ENCODE data around the gene GTPBP4. TPM values are rescaled to one million over a fixed set of nuclear protein-coding genes. Genes with fewer than 3 reads are reported as not detected.
A peak's percentile ranks its signal among the peaks of the same experiment; 100 is the strongest.

Gene GTPBP4
- total RNA-seq, 4 donors from 2014 or later, result 18.3 to 39.1 (median 27.4) TPM

- Histone ChIP-seq H3K27ac (replicated peaks in 1 of 4) (peak within 1 kb of the TSS; percentile 96 to 98 (median 98)), H3K4me3 (peak within 1 kb of the TSS; percentile 69 to 83 (median 78)), H3K4me1 (peaks cover 35 to 65% (median 50%) of the 10 kb centered on the region in 4 donors), H3K9me3 (no peaks in the 10 kb centered on the region), H3K36me3 (peaks cover 0 to 28% (median 22%) of the 10 kb centered on the region in 4 donors), H3K27me3 (no peaks in the 10 kb centered on the region)
- TF ChIP-seq POLR2AphosphoS5 (IDR thresholded peaks at IDR 0.05) (peak; percentile 90 to 97), POLR2A (IDR thresholded peaks at IDR 0.05; ENCODE audit: low read depth) (peak; percentile 80), CTCF (IDR thresholded peaks at IDR 0.05) (no peak)
- DNase-seq (ENCODE audit: extremely low spot score), result peak; percentile 99
- intact Hi-C loops (cut with DNase I), result no loop called here
- 0% methylated on average over 5 of the region's 83 CpGs for WGBS
These were observed 60.6 kb downstream of the GTPBP4 start, which contains the start of gene IDI1 for GRCh38 chr10:1048732-1049424. IDI1 (minus strand) TSS chr10:1049119; CDS start chr10:1049003, 116 bp downstream.

- under 1% methylated on average over 28 of the region's 34 CpGs for WGBS
- Histone ChIP-seq H3K9me3 (no peaks in the 10 kb centered on the region), H3K4me3 (peak overlapping the region; percentile 69 to 83 (median 78)), H3K36me3 (peaks cover 0 to 29% (median 23%) of the 10 kb centered on the region in 4 donors), H3K4me1 (peaks cover 33 to 67% (median 52%) of the 10 kb centered on the region in 4 donors), H3K27ac (replicated peaks in 1 of 4) (peak overlapping the region; percentile 96 to 98 (median 98)), H3K27me3 (no peaks in the 10 kb centered on the region)
- DNase-seq (ENCODE audit: extremely low spot score), result no peak
- intact Hi-C loops (cut with DNase I), result no loop called here
- TF ChIP-seq CTCF (IDR thresholded peaks at IDR 0.05) (no peak), POLR2AphosphoS5 (IDR thresholded peaks at IDR 0.05) (no peak), EP300 (IDR thresholded peaks at IDR 0.05) (no peak)
These were observed 61.3 kb downstream of the GTPBP4 start for GRCh38 chr10:1049425-1049958.

- WGBS, result 51% methylated on average over 5 of the region's 5 CpGs
- Histone ChIP-seq H3K4me1 (peaks cover 38 to 67% (median 55%) of the 10 kb centered on the region in 4 donors), H3K9me3 (no peaks in the 10 kb centered on the region), H3K4me3 (peak overlapping the region; percentile 69 to 83 (median 78)), H3K27ac (replicated peaks in 1 of 4) (peak overlapping the region; percentile 96 to 98 (median 98)), H3K27me3 (no peaks in the 10 kb centered on the region), H3K36me3 (peaks cover 0 to 29% (median 23%) of the 10 kb centered on the region in 4 donors)
- TF ChIP-seq POLR2A (IDR thresholded peaks at IDR 0.05; ENCODE audit: low read depth), result no peak
- TF ChIP-seq POLR2AphosphoS5 (IDR thresholded peaks at IDR 0.05), result no peak
- TF ChIP-seq EP300 (IDR thresholded peaks at IDR 0.05), result no peak
- no peak for TF ChIP-seq CTCF (IDR thresholded peaks at IDR 0.05)
- intact Hi-C loops (cut with DNase I), result loop anchor here (10.0 kb wide), 1 partner anchor 115 kb away; the partner anchor contains the start of gene LARP4B
- DNase-seq (ENCODE audit: extremely low spot score), result no peak
These were observed 61.9 kb downstream of the GTPBP4 start for GRCh38 chr10:1050145-1050544.

DNA sequence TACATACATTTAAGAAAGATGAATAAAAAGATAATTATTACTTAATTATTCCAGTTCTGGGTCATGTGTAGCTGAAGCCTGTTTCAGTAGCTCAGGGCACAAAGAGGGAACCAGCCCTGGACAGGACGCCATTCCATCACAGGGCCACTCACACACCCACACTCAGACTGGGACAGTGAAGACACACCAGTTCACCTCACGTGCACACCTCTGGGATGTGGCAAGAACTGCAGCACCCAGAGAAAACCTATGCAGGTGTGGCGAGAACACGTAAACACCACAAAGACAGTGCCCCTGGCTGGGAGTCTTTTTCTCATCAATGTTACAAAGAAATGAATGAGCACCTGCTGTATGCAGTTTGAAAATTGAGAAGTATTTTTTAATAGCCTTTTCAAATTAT is 62.3 kb downstream of the GTPBP4 start:
- H3K27ac ChIP-seq (replicated peaks in 1 of 4), result peak overlapping the region in 2 of 4 donors; percentile 96 to 97
- TF ChIP-seq CTCF (IDR thresholded peaks at IDR 0.05) (no peak), POLR2AphosphoS5 (IDR thresholded peaks at IDR 0.05) (no peak), POLR2A (IDR thresholded peaks at IDR 0.05; ENCODE audit: low read depth) (no peak), EP300 (IDR thresholded peaks at IDR 0.05) (no peak)
- no peaks in the 10 kb centered on the region for H3K27me3 ChIP-seq
- intact Hi-C loops (cut with DNase I), result loop anchor here (10.0 kb wide), 1 partner anchor 116 kb away; the partner anchor contains the start of gene LARP4B
- H3K4me3 ChIP-seq, result no peak overlapping the region
- H3K4me1 ChIP-seq, result peaks cover 42 to 68% (median 59%) of the 10 kb centered on the region in 4 donors
- 81% methylated on average over 4 of the region's 4 CpGs for WGBS
- H3K9me3 ChIP-seq, result no peaks in the 10 kb centered on the region
- no peak for DNase-seq (ENCODE audit: extremely low spot score)
- peaks cover 0 to 29% (median 23%) of the 10 kb centered on the region in 4 donors for H3K36me3 ChIP-seq

All from esophagus muscularis mucosa (tissue), 4 donors.